HG03521 (cell line): ENCODE results near the gene FYB1.

Experiments used
- ATAC-seq: cut with Tn5 transposase; IDR thresholded peaks from one replicate; pipeline ENCODE4 v1.9.1; 2021; ENCODE audit warnings: mild to moderate bottlenecking, moderate library complexity; ENCODE audit not compliant: unreplicated experiment

Gene FYB1

DNA sequence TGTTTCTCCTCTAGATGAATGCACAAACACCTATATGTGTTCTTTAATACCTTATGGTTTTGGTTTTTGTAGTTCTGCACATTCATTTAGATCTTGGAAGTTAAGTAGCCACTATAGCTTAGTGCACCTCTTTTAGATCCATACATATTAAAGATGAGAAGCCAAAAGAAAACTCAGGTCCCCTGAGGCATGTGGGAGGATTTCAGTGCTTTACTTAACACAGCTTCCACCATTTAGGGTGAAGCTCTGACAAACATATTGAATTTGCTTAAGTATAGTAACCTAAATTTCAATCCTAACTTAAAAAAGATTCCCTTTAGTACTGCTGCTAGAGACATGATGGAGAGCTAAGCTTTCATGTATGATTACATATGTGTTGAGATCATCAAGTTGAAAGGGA, 119.5 kb downstream of the FYB1 start:
- no peak for ATAC-seq

DNA sequence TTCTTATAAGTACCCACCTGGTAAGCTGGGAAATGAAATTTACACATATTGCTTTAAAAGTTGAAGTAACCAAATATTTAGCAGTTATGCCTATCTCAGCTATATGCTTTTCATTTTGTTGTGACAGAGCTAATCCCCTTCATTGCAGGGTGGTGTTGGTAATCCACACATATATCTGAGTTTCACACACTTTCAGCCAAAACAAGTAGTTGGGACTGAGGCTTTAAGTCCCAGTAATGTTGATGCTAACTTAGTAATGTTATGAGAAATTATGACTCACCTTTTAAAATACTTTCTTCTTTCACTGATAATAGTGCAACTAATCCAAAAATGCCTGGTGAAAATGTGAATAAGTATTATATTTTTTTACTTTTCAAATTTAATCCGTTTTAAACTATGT, 126.0 kb downstream of the FYB1 start:
- no peak for ATAC-seq

GRCh38 chr5:39092581-39093351, 126.6 kb downstream of the FYB1 start:
- no peak for ATAC-seq

DNA sequence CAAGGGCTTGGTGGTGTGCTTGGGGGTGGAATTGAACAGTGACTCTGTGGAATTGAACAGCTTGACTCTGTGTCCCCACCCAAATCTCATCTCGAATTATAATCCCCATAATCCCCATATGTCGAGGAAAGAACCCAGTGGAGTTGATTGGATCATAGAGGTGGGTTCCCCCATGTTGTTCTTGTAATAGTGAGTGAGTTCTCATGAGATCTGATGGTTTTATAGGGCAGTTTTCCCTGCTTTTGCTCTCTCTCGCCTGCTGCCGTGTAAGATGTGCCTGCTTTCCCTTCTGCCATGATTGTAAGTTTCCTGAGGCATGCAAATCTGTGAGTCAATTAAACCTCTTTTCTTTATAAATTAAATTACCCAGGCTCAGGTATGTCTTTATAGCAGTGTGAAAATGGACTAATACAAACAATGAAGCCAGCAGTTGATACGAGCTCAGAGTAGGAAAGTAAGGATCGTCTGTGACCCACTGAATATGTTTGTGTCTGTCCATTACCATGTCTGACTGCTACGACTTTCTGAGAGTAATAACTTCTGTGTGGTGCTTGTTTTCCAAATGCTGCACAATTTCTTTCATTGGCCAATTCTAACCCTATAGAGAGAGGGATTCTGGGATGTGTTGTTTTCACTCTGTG, 127.3 kb downstream of the FYB1 start:
- ATAC-seq: no peak

DNA sequence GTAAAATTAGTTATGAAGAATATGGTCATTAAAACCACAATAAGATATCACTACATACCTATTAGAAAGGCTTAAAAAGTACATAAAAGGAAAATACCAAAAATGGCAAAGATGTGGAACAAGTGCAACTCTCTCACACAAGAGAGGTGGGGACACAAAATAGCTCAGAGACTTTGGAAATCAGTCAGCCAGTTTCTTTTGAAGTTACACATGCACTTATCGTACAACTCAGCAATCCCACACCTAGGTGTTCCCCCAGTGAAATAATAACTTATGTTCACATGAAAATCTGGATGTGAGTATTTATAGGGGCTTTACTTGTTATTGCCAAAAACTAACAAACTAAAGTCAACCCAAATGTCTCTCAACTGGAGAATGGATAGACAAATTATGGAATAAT, 135.4 kb downstream of the FYB1 start:
- ATAC-seq: no peak

DNA sequence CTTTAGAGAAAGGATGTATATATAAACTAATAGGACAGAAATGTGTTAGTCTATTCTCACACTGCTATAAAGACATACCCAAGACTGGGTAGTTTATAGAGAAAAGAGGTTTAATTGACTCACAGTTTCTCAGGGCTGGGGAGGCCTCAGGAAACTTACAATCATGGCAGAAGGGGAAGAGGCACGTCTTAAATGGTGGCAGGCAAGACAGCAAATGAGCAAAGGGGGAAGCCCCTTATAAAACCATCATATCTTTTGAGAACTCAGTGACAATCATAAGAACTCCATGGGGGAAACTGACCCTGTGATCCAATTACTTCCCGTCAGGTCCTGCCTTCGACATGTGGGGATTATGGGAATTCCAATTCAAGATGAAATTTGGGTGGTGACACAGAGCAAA, 136.4 kb downstream of the FYB1 start:
- no peak for ATAC-seq

- no peak for ATAC-seq
Observed at GRCh38 chr5:39080597-39081204, 138.7 kb downstream of the FYB1 start.

- ATAC-seq: no peak
Observed at GRCh38 chr5:39080168-39080567, 139.2 kb downstream of the FYB1 start.

- ATAC-seq: no peak
Observed at GRCh38 chr5:39079147-39079546, 140.2 kb downstream of the FYB1 start.

DNA sequence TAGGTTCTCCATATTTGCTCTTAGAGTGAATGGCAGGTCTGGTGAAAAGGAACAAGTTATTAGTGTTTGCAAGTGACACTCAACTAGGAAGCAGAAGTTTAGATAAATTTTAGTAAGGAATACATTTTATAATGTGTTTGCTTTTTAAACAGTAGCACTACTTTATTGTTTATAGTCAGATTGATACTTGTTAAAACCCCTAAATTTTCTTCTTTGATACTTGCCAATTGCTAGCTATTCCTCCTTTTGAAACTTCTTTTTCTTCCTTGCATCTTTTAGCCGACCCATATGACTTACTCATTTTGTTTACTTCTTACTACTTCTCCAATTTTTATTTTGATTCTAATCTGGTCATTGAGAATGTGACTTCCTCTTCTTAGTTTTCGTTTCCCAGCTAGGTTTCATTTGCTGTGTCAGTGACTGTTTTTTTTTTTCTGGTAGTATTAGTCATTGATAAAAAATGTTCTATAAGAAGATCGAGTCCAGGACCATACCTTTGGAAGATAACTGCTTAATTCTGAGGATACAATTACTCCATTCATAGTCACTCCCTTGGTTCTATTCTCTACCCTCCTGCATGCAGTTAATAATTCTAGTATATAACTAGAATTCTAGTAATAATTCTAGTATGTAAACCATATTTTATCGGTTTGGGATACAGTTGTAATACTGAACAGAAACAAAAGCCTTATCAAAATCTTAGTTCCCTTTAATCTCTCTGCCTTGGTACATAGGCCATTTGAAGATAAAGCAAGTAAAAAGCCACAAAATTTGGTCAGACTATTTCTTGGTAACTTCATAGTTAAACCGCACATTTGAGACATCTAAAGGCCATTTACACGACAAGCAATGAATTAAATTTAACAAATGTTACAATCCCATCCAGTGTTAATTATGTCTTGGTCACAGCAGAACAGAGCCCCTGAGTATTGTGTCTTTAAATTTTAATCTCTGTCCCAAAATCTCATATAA, 142.3 kb downstream of the FYB1 start:
- no peak for ATAC-seq

- ATAC-seq: no peak
Observed at GRCh38 chr5:39076101-39076756, 143.1 kb downstream of the FYB1 start.

- ATAC-seq: peak; percentile 72
Observed at GRCh38 chr5:39074017-39074814, 145.1 kb downstream of the FYB1 start, which contains the start of gene RICTOR. Gene RICTOR (minus strand): TSS chr5:39074399. CDS start chr5:39074377, 22 bp downstream.

- peak; percentile 30 for ATAC-seq
Observed at GRCh38 chr5:39073767-39074016, 145.7 kb downstream of the FYB1 start.

- ATAC-seq: peak; percentile 33
Observed at GRCh38 chr5:39072925-39073766, 146.2 kb downstream of the FYB1 start.

GRCh38 chr5:39068099-39068498, 151.3 kb downstream of the FYB1 start:
- no peak for ATAC-seq

DNA sequence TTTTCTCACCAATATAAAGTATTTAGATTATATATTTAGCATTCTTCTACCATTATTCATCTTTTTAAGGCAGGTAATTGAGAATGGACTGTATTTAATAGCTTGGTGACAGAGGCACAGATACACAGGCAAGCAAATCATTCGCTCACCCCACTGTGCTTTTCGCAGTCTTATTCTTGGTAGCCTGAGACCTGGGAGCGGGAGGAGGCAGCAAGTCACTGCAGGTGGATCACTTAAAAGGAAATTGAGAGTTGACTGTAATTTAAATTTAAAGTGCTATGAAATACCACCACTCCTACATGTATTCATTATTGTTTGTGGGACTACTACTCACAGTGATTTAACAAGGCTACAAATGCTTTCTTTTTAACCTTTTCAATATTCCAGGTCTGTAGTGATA, 154.9 kb downstream of the FYB1 start:
- no peak for ATAC-seq

- no peak for ATAC-seq
Observed at GRCh38 chr5:39063037-39063436, 156.3 kb downstream of the FYB1 start.

GRCh38 chr5:39062530-39062929, 156.8 kb downstream of the FYB1 start:
- ATAC-seq: no peak

DNA sequence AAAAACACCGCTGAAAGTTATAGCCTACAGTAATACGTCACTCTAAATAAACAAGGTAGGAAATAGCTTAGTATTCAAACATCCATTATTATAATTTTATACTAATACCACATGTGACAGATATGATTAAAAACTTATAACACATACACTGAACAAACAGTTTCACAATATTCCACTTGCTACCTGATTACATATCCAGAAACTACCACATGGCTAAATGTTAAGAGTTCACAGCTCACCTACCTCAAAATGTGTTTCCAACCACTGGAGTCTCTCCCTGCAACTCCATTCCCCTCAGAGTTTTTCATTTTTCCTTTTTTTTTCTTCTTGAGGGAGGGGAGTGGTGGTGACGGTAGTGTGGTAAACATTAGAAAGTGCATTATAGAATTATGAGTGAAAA, 157.3 kb downstream of the FYB1 start:
- ATAC-seq: no peak
